SK-N-SH treated with all-trans-retinoic acid at 6 μM for 48 hours (cell line): ENCODE measurements around the gene INTS15.
"Not testable (repeated sequence)": the region's sequence is repeated elsewhere in the genome, so short reads cannot be mapped to it uniquely, and the experiment has no call there.

Source experiments
- ATAC-seq: fragments of 200-7000 bp; cut with Tn5 transposase; 3 replicates; pipeline ENCODE4 v1.9.1; 2020; ENCODE audit warnings: mild to moderate bottlenecking, moderate library complexity
- ARNTL ChIP-seq: fragments of 450-650 bp; formaldehyde crosslinking; IDR thresholded peaks from 2 replicates; pipeline ENCODE4 v1.5.0; 2020; ENCODE audit warnings: low read depth, mild to moderate bottlenecking, moderate library complexity, borderline replicate concordance
- BACH2 ChIP-seq: fragments of 250-450 bp; sonication (Bioruptor Pico); IDR thresholded peaks from 2 replicates; pipeline ENCODE4 v1.9.0; 2021; ENCODE audit warnings: mild to moderate bottlenecking, borderline replicate concordance
- CREB5 ChIP-seq: fragments of 250-450 bp; sonication (Bioruptor Pico); IDR thresholded peaks from 2 replicates; pipeline ENCODE4 v1.5.1; 2020; ENCODE audit warnings: low read depth, mild to moderate bottlenecking, moderate library complexity
- CSRNP3 ChIP-seq: fragments of 250-450 bp; sonication (Bioruptor Pico); IDR thresholded peaks from 2 replicates; pipeline ENCODE4 v1.5.1; 2021; ENCODE audit warnings: mild to moderate bottlenecking, moderate library complexity
- ESRRG ChIP-seq: fragments of 250-450 bp; sonication (Bioruptor Pico); IDR thresholded peaks from 2 replicates; pipeline ENCODE4 v1.6.1; 2021; ENCODE audit warnings: mild to moderate bottlenecking
- GLIS3 ChIP-seq: fragments of 250-450 bp; sonication (Bioruptor Pico); IDR thresholded peaks from 2 replicates; pipeline ENCODE4 v1.5.0; 2020; ENCODE audit warnings: mild to moderate bottlenecking, moderate library complexity
- ISL1 ChIP-seq: fragments of 250-450 bp; sonication (Bioruptor Pico); IDR thresholded peaks from 2 replicates; pipeline ENCODE4 v2.1.2; 2022; ENCODE audit warnings: mild to moderate bottlenecking, moderate library complexity
- OSR1 ChIP-seq: fragments of 250-450 bp; sonication (Bioruptor Pico); IDR thresholded peaks from 2 replicates; pipeline ENCODE4 v1.8.0; 2022; ENCODE audit warnings: moderate library complexity, mild to moderate bottlenecking, inconsistent platforms
- PATZ1 ChIP-seq: fragments of 250-450 bp; sonication (Bioruptor Pico); IDR thresholded peaks from 2 replicates; pipeline ENCODE4 v1.8.0; 2020; ENCODE audit warnings: mild to moderate bottlenecking, moderate library complexity, borderline replicate concordance
- POU6F1 ChIP-seq: fragments of 250-450 bp; sonication (Bioruptor Pico); IDR thresholded peaks from 2 replicates; pipeline ENCODE4 v1.8.0; 2021; ENCODE audit warnings: low read depth, mild to moderate bottlenecking, moderate library complexity, borderline replicate concordance
- PPARA ChIP-seq: fragments of 250-450 bp; sonication (Bioruptor Pico); IDR thresholded peaks from 2 replicates; pipeline ENCODE4 v1.5.0; 2020; ENCODE audit warnings: mild to moderate bottlenecking, borderline replicate concordance
- RARB ChIP-seq: fragments of 250-450 bp; sonication (Bioruptor Pico); IDR thresholded peaks from 2 replicates; pipeline ENCODE4 v1.8.0; 2021; ENCODE audit warnings: mild to moderate bottlenecking, moderate library complexity
- SNAI2 ChIP-seq: fragments of 250-450 bp; sonication (Bioruptor Pico); IDR thresholded peaks from 2 replicates; pipeline ENCODE4 v1.5.0; 2020; ENCODE audit warnings: mild to moderate bottlenecking, moderate library complexity
- TCF4 ChIP-seq: fragments of 250-450 bp; sonication (Bioruptor Pico); IDR thresholded peaks from 2 replicates; pipeline ENCODE4 v1.8.0; 2021; ENCODE audit warnings: mild to moderate bottlenecking, moderate library complexity, borderline replicate concordance
- TOX ChIP-seq: fragments of 250-450 bp; sonication (Bioruptor Pico); IDR thresholded peaks from 2 replicates; pipeline ENCODE4 v1.8.0; 2021; ENCODE audit warnings: mild to moderate bottlenecking, moderate library complexity, borderline replicate concordance
- TSHZ2 ChIP-seq: fragments of 250-450 bp; sonication (Bioruptor Pico); IDR thresholded peaks from 2 replicates; pipeline ENCODE4 v1.5.0; 2020; ENCODE audit warnings: mild to moderate bottlenecking, moderate library complexity
- ZC3H10 ChIP-seq: fragments of 250-450 bp; sonication (Bioruptor Pico); IDR thresholded peaks from 2 replicates; pipeline ENCODE4 v1.5.1; 2021; ENCODE audit warnings: mild to moderate bottlenecking, moderate library complexity
- ZFP3 ChIP-seq: fragments of 250-450 bp; sonication (Bioruptor Pico); IDR thresholded peaks from 2 replicates; pipeline ENCODE4 v1.5.0; 2020; ENCODE audit warnings: mild to moderate bottlenecking, moderate library complexity
- ZFP30 ChIP-seq: fragments of 450-650 bp; formaldehyde crosslinking; IDR thresholded peaks from 2 replicates; pipeline ENCODE4 v1.5.0; 2022; ENCODE audit warnings: mild to moderate bottlenecking, moderate library complexity
- ZNF565 ChIP-seq: fragments of 450-650 bp; formaldehyde crosslinking; conservative IDR thresholded peaks from 2 replicates; pipeline ENCODE4 v1.5.0; 2020; ENCODE audit warnings: low read depth, mild to moderate bottlenecking, moderate library complexity
- ZNF70 ChIP-seq: fragments of 450-650 bp; formaldehyde crosslinking; IDR thresholded peaks from 2 replicates; pipeline ENCODE4 v1.5.0; 2020; ENCODE audit warnings: mild to moderate bottlenecking, moderate library complexity
- ZNF8 ChIP-seq: fragments of 450-650 bp; formaldehyde crosslinking; IDR thresholded peaks from 2 replicates; pipeline ENCODE4 v1.5.0; 2020; ENCODE audit warnings: mild to moderate bottlenecking, moderate library complexity

The INTS15 gene

GRCh38 chr7:6575281-6576023 lies 14.4 kb upstream of the INTS15 start:
- no peak for ATAC-seq
- TF ChIP-seq POU6F1 (CRISPR knock-in tag) (no peak), BACH2 (CRISPR knock-in tag) (no peak), GLIS3 (CRISPR knock-in tag) (no peak), TOX (no peak), OSR1 (no peak), ESRRG (CRISPR knock-in tag) (no peak), ZC3H10 (CRISPR knock-in tag) (no peak), ZNF565 (no peak), ZFP30 (CRISPR knock-in tag) (no peak), PPARA (no peak), TCF4 (CRISPR knock-in tag) (no peak), ZNF70 (CRISPR knock-in tag) (no peak), ARNTL (CRISPR knock-in tag) (no peak), SNAI2 (CRISPR knock-in tag) (no peak)

- TF ChIP-seq ZC3H10 (CRISPR knock-in tag) (no peak), ISL1 (no peak), BACH2 (CRISPR knock-in tag) (no peak), SNAI2 (CRISPR knock-in tag) (no peak), ZFP30 (CRISPR knock-in tag) (no peak), CSRNP3 (CRISPR knock-in tag) (no peak), POU6F1 (CRISPR knock-in tag) (no peak), PPARA (no peak), OSR1 (no peak), TSHZ2 (CRISPR knock-in tag) (no peak), PATZ1 (CRISPR knock-in tag) (no peak), ZNF8 (CRISPR knock-in tag) (no peak), ZFP3 (CRISPR knock-in tag) (no peak), ZNF70 (CRISPR knock-in tag) (no peak), TCF4 (CRISPR knock-in tag) (no peak), RARB (CRISPR knock-in tag) (no peak), ESRRG (CRISPR knock-in tag) (no peak), CREB5 (CRISPR knock-in tag) (no peak), ZNF565 (no peak), GLIS3 (CRISPR knock-in tag) (no peak)
- TF ChIP-seq, all 23 proteins: peak for 0
- ATAC-seq = no peak
Measured at GRCh38 chr7:6576024-6576866, 13.6 kb upstream of the INTS15 start.

- ATAC-seq = not testable (repeated sequence)
Measured at GRCh38 chr7:6576867-6577368, 12.9 kb upstream of the INTS15 start.
